Spleen (tissue), 11 donors: ENCODE results near the gene UCHL1. TPM values are rescaled to one million over a fixed set of nuclear protein-coding genes. Genes with fewer than 3 reads are reported as not detected.

ENCODE experiments used
- DNase-seq: peaks from one replicate; pipeline ENCODE4 v3.0.0-alpha.2; 2020
- H3K27ac ChIP-seq, 8 donors: fragments of 200-600 bp; sonication (generic) in 7 of 8; 1 replicate in 4 of 8; 2 replicates in 4 of 8; pipeline versions ENCODE4 v1.5.0 to v1.8.0; 2016 to 2021; ENCODE audit warnings: inconsistent platforms in 4 of 8, mild to moderate bottlenecking in 4 of 8, moderate library complexity in 1 of 8
- H3K27me3 ChIP-seq, 7 donors: fragments of 200-600 bp; sonication (generic) in 6 of 7; replicated peaks in 1 of 7; 1 replicate in 4 of 7; 2 replicates in 3 of 7; pipeline versions ENCODE4 v1.5.0 to v1.8.0; 2016 to 2021; ENCODE audit warnings: inconsistent platforms in 3 of 7, mild to moderate bottlenecking in 1 of 7
- H3K36me3 ChIP-seq, 6 donors: fragments of 200-600 bp; sonication (generic) in 5 of 6; 1 replicate in 4 of 6; 2 replicates in 2 of 6; pipeline versions ENCODE4 v1.5.0 to v1.8.0; 2016 to 2021; ENCODE audit warnings: inconsistent platforms in 2 of 6
- H3K4me1 ChIP-seq, 6 donors: fragments of 200-600 bp; sonication (generic) in 5 of 6; 1 replicate in 3 of 6; 2 replicates in 3 of 6; pipeline versions ENCODE4 v1.5.0 to v1.8.0; 2016 to 2021; ENCODE audit warnings: inconsistent platforms in 3 of 6
- H3K4me3 ChIP-seq, 8 donors: fragments of 200-600 bp; sonication (generic) in 7 of 8; 1 replicate in 4 of 8; 2 replicates in 4 of 8; pipeline versions ENCODE4 v1.5.0 to v1.8.0; 2016 to 2021; ENCODE audit warnings: inconsistent platforms in 4 of 8, mild to moderate bottlenecking in 4 of 8, moderate library complexity in 2 of 8
- H3K9me3 ChIP-seq, 8 donors: fragments of 200-600 bp; sonication (generic) in 7 of 8; 1 replicate in 4 of 8; 2 replicates in 4 of 8; pipeline versions ENCODE4 v1.5.0 to v1.8.0; 2016 to 2021; ENCODE audit warnings: inconsistent platforms in 4 of 8
- POLR2A ChIP-seq, 3 donors: fragments of 450-650 bp; IDR thresholded peaks; one replicate each; pipeline ENCODE4 v1.5.1; 2017; ENCODE audit warnings: antibody characterized with exemption in 3 of 3, mild to moderate bottlenecking in 1 of 3
- POLR2AphosphoS5 ChIP-seq, 3 donors: sonication (generic); formaldehyde crosslinking; IDR thresholded peaks; one replicate each; pipeline ENCODE4 v1.5.1; 2017; ENCODE audit warnings: antibody characterized with exemption in 3 of 3
- WGBS, 5 donors: extraction: QIAGEN DNeasy Blood & Tissue Kit in 3 of 5; methylation state at CpG; one replicate each; pipeline versions ENCODE4 v1.1.5 to v1.1.7; 2013 to 2018; 5-methylcytosine and 5-hydroxymethylcytosine counted together
- intact Hi-C: fragments of 100-400 bp; cut with DNase I; formaldehyde crosslinking; loops from one replicate; pipeline ENCODE4 v1.15.0; 2023; ENCODE audit warnings: low total_unique reads
- polyA plus RNA-seq, 3 donors: library from polyadenylated mRNA; stranded (reverse); fragments of 200-250 nt; gene quantifications; one replicate each; pipeline ENCODE4 v1.2.1, GENCODE V29; 2013
- total RNA-seq, 7 donors: library from RNA; depleted of rRNA in 3 of 7; stranded (reverse); fragments of >200 nt in 3 of 7; fragmentation: NEBNext Ultra II Directional in 4 of 7; extraction: Animal tissue kit (Norgen Biotek cat#: 25700) in 4 of 7; gene quantifications; one replicate each; pipeline versions ENCODE4 v1.1.0 to v1.2.1, GENCODE V29; 2016 to 2021
- TF ChIP-seq, protein P1 (sequence below), 11 experiments: fragments of 200-600 bp in 7 of 11; fragments of 450-650 bp in 4 of 11; sonication (generic) in 4 of 11; IDR thresholded peaks in 8 of 11; conservative IDR thresholded peaks in 3 of 11; 1 replicate in 7 of 11; 2 replicates in 4 of 11; pipeline versions ENCODE4 v1.4.0 to v1.8.0; 2016 to 2021; ENCODE audit warnings: antibody characterized with exemption in 11 of 11, inconsistent platforms in 4 of 11, mild to moderate bottlenecking in 1 of 11
- donor health status: healthy with polysubstance abuse.
- donor health status: DM: no; HTN: no; CAD: no; lungs with moderate emphysema.
- donor health status: DM: no; HTN: no; CAD: no.
- donor health status: Bipolar disorder and iron deficiency.
- donor health status: healthy.
- donor health status: DM: no; HTN: no; CAD: no.
- donor health status: DM: yes; HTN: yes; CAD: no.

The UCHL1 gene
- total and polyA plus RNA-seq, 10 donors, result 1.6 to 11.2 (median 3.5) TPM

DNA sequence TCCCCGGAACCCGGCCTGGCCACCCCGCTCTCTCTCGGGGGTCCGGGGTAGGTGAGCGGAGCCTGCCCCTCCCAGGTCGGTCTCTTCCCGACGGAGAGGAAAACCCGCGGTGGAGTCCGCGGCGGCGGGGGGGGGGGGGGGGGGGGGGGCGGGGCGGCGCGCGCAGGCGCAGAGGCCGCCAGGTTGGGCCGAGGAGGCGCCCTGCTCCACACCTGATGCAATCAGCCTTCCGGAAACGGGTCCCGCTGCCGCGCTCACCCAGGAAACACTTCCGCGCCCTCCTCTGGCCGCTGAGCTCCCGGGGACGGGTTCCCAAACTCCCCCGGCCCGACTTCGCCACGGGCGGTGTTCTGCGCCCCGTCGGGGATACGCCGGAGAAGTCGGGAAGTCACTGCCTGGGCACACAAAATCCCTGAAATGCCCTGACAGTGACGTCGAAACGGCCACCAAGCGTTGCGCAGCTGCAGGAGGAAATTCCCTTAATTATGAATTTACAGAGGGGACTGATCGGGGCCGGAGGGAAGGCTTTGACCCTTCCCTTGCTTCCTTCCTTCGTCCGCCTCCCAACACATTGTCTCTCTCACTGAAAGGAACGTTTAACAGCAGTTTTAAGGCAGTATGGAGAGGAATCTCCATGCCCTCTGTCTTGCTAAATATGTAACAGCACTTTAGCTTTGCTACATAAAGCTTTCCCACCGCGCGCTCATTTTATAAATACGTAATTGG is 40.3 kb upstream of the UCHL1 start:
- peak overlapping the region; percentile 75 to 91 (median 83) for H3K27ac ChIP-seq
- peak; percentile 81 for DNase-seq
- no peaks in the 10 kb centered on the region for H3K9me3 ChIP-seq
- no peaks in the 10 kb centered on the region for H3K36me3 ChIP-seq
- peaks cover 7 to 57% (median 36%) of the 10 kb centered on the region in 6 donors for H3K4me1 ChIP-seq
- WGBS, 5 donors, result 1 to 4% (median 2%) methylated on average over 22 to 59 of the region's 59 CpGs
- intact Hi-C loops, result loop anchor here (10.0 kb wide), 1 partner anchor 242 kb away; no protein-coding TSS in a partner anchor
- TF ChIP-seq POLR2AphosphoS5 (IDR thresholded peaks at IDR 0.05) (peak; percentile 68 to 81 (median 80)), POLR2A (IDR thresholded peaks at IDR 0.05) (no peak)
- TF ChIP-seq, protein P1, sequence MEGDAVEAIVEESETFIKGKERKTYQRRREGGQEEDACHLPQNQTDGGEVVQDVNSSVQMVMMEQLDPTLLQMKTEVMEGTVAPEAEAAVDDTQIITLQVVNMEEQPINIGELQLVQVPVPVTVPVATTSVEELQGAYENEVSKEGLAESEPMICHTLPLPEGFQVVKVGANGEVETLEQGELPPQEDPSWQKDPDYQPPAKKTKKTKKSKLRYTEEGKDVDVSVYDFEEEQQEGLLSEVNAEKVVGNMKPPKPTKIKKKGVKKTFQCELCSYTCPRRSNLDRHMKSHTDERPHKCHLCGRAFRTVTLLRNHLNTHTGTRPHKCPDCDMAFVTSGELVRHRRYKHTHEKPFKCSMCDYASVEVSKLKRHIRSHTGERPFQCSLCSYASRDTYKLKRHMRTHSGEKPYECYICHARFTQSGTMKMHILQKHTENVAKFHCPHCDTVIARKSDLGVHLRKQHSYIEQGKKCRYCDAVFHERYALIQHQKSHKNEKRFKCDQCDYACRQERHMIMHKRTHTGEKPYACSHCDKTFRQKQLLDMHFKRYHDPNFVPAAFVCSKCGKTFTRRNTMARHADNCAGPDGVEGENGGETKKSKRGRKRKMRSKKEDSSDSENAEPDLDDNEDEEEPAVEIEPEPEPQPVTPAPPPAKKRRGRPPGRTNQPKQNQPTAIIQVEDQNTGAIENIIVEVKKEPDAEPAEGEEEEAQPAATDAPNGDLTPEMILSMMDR (IDR thresholded peaks at IDR 0.05 in 8 of 11, conservative IDR thresholded peaks at IDR 0.05 in 3 of 11), result peak in 5 of 11 experiments; percentile 27 to 50 (median 31)
- peaks cover 0 to 70% (median 33%) of the 10 kb centered on the region in 7 donors for H3K27me3 ChIP-seq
- H3K4me3 ChIP-seq, result peak overlapping the region; percentile 36 to 92 (median 44)

DNA sequence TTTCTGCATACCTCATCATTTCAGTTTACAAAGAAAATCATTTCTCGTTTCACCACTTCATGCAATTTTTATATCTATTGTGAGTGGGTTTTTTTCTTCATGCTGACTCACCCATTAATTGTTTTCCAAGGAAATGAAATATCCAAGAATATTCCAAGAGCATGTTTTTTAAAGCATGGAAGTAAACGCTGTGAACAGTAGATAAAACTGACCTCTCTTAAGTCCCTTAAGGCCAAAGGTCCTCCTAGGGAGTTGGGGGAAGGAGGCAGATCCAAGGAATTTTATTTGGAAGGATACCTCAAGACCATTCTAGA is 39.8 kb upstream of the UCHL1 start:
- 14 to 33% (median 19%) methylated on average over 2 of the region's 2 CpGs for WGBS, 5 donors

DNA sequence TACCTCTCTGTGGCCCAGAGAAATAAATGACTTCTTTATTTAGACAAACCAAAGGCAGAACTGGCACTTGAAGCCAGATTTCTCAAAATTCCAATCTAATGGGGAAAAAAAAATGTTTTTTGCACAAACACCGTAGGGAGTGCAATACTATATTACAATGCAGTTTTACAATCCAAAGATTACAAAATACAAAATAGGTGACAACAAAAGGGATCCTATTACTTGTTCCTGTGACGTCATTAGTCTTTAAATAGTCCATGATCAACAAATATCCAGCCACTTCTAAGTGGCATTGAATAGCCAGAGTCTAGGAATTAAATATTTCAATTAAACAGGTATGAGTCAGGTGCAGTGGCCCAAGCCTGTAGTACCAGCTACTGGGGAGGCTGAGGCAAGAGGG is 39.4 kb upstream of the UCHL1 start:
- peak overlapping the region in 7 of 8 donors; percentile 75 to 91 (median 82) for H3K27ac ChIP-seq
- H3K36me3 ChIP-seq, result no peaks in the 10 kb centered on the region
- no peak for TF ChIP-seq POLR2A (IDR thresholded peaks at IDR 0.05)
- no peak for TF ChIP-seq POLR2AphosphoS5 (IDR thresholded peaks at IDR 0.05)
- TF ChIP-seq, protein P1 (IDR thresholded peaks at IDR 0.05 in 8 of 11, conservative IDR thresholded peaks at IDR 0.05 in 3 of 11), result no peak
- no peaks in the 10 kb centered on the region for H3K9me3 ChIP-seq
- H3K4me1 ChIP-seq, result peaks cover 7 to 47% (median 36%) of the 10 kb centered on the region in 6 donors
- H3K27me3 ChIP-seq, result peaks cover 0 to 63% (median 33%) of the 10 kb centered on the region in 7 donors
- H3K4me3 ChIP-seq, result no peak overlapping the region
- intact Hi-C loops, result loop anchor here (10.0 kb wide), 1 partner anchor 243 kb away; no protein-coding TSS in a partner anchor
- WGBS, 5 donors, result 59 to 77% (median 64%) methylated on average over 2 of the region's 2 CpGs
- DNase-seq, result no peak

More for the DNA sequence above, 39.8 kb upstream of the UCHL1 start:
- TF ChIP-seq POLR2A (IDR thresholded peaks at IDR 0.05), result no peak
- Histone ChIP-seq H3K9me3 (no peaks in the 10 kb centered on the region), H3K4me1 (peaks cover 7 to 51% (median 36%) of the 10 kb centered on the region in 6 donors), H3K4me3 (peak overlapping the region in 6 of 8 donors; percentile 36 to 92 (median 47)), H3K27ac (peak overlapping the region; percentile 75 to 91 (median 83)), H3K36me3 (no peaks in the 10 kb centered on the region), H3K27me3 (peaks cover 0 to 67% (median 33%) of the 10 kb centered on the region in 7 donors)
- intact Hi-C loops, result loop anchor here (10.0 kb wide), 1 partner anchor 242 kb away; no protein-coding TSS in a partner anchor
- DNase-seq, result no peak

DNA sequence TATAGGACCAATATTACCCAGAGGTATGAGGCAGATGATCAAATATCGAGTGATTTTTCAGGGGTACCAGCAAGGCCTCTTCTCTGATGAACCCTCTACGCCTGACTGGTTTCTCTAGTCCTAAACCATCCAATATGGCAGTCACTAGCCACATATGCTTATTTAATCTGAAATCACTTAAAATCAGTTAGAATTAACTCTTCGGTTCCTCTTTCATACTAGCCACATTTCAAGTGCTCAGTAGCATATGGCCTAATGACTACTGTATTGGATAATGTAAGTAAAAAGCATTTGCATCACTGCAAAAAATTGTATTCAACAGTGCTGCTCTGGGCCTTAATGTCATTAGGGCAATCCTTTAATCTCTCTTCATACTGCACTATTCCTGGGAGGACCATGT is 38.0 kb upstream of the UCHL1 start:
- Histone ChIP-seq H3K9me3 (no peaks in the 10 kb centered on the region), H3K36me3 (no peaks in the 10 kb centered on the region), H3K4me1 (peaks cover 4 to 36% (median 31%) of the 10 kb centered on the region in 6 donors), H3K27ac (no peak overlapping the region), H3K4me3 (no peak overlapping the region), H3K27me3 (peaks cover 0 to 50% (median 26%) of the 10 kb centered on the region in 7 donors)
- 90 to 99% (median 95%) methylated on average over 3 of the region's 3 CpGs for WGBS, 5 donors
- DNase-seq, result no peak
- intact Hi-C loops, result loop anchor here (10.0 kb wide), 1 partner anchor 244 kb away; no protein-coding TSS in a partner anchor
- TF ChIP-seq POLR2AphosphoS5 (IDR thresholded peaks at IDR 0.05) (no peak), POLR2A (IDR thresholded peaks at IDR 0.05) (no peak)
- TF ChIP-seq, protein P1 (IDR thresholded peaks at IDR 0.05 in 8 of 11, conservative IDR thresholded peaks at IDR 0.05 in 3 of 11), result no peak
